Superior temporal gyrus (tissue), 1 donor: ENCODE measurements around the gene CDK5R1.
"Not testable (repeated sequence)": the region's sequence is repeated elsewhere in the genome, so short reads cannot be mapped to it uniquely, and the experiment has no call there.

Experiments
- DNase-seq: peaks from one replicate; pipeline ENCODE4 v3.0.0-alpha.2; 2016; ENCODE audit errors: extremely low spot score

The CDK5R1 gene

GRCh38 chr17:32486701-32487472 is at the start of gene CDK5R1:
Gene CDK5R1, plus strand, starts transcription at chr17:32486993. Its CDS starts 628 bp downstream, at chr17:32487621.
- peak; percentile 52 for DNase-seq

GRCh38 chr17:32440722-32441121 is 46.1 kb upstream of the CDK5R1 start:
- no peak for DNase-seq

GRCh38 chr17:32441886-32442285 is 44.9 kb upstream of the CDK5R1 start:
- no peak for DNase-seq

GRCh38 chr17:32443827-32444300 is 42.9 kb upstream of the CDK5R1 start:
- no peak for DNase-seq

- peak; percentile 94 for DNase-seq
Measured at GRCh38 chr17:32444301-32445073, 42.3 kb upstream of the CDK5R1 start, which contains the start of gene PSMD11. Gene PSMD11, plus strand, starts transcription at chr17:32444510. Its CDS starts 14 bp downstream, at chr17:32444524.

- DNase-seq, result no peak
Measured at GRCh38 chr17:32445074-32445415, 41.7 kb upstream of the CDK5R1 start.

- no peak for DNase-seq
Measured at GRCh38 chr17:32445497-32445896, 41.3 kb upstream of the CDK5R1 start.

- no peak for DNase-seq
Measured at GRCh38 chr17:32445971-32446370, 40.8 kb upstream of the CDK5R1 start.

GRCh38 chr17:32446949-32447348 is 39.8 kb upstream of the CDK5R1 start:
- no peak for DNase-seq

- DNase-seq, result no peak
Measured at GRCh38 chr17:32449963-32450362, 36.8 kb upstream of the CDK5R1 start.

- not testable (repeated sequence) for DNase-seq
Measured at GRCh38 chr17:32450379-32450778, 36.4 kb upstream of the CDK5R1 start.

- DNase-seq, result no peak
Measured at GRCh38 chr17:32451879-32452278, 34.9 kb upstream of the CDK5R1 start.

GRCh38 chr17:32452281-32452680 is 34.5 kb upstream of the CDK5R1 start:
- DNase-seq, result no peak

- DNase-seq, result no peak
Measured at GRCh38 chr17:32453370-32453769, 33.4 kb upstream of the CDK5R1 start.

GRCh38 chr17:32458371-32458770 is 28.4 kb upstream of the CDK5R1 start:
- no peak for DNase-seq

- no peak for DNase-seq
Measured at GRCh38 chr17:32460054-32460453, 26.7 kb upstream of the CDK5R1 start.

- no peak for DNase-seq
Measured at GRCh38 chr17:32461498-32461852, 25.3 kb upstream of the CDK5R1 start.

GRCh38 chr17:32461853-32462617 is 24.8 kb upstream of the CDK5R1 start:
- peak; percentile 76 for DNase-seq

- no peak for DNase-seq
Measured at GRCh38 chr17:32463304-32463703, 23.5 kb upstream of the CDK5R1 start.

- no peak for DNase-seq
Measured at GRCh38 chr17:32464374-32464773, 22.4 kb upstream of the CDK5R1 start.

- no peak for DNase-seq
Measured at GRCh38 chr17:32467949-32468348, 18.8 kb upstream of the CDK5R1 start.
